ENCODE data around the gene RAB1A. TPM values are rescaled to one million over a fixed set of nuclear protein-coding genes. Genes with fewer than 3 reads are reported as not detected.
A peak's percentile ranks its signal among the peaks of the same experiment; 100 is the strongest.
"Not testable (repeated sequence)": the region's sequence is repeated elsewhere in the genome, so short reads cannot be mapped to it uniquely, and the experiment has no call there.

Gene RAB1A
- total and polyA plus RNA-seq, 12 donors, result 77.8 to 165 (median 117) TPM

DNA sequence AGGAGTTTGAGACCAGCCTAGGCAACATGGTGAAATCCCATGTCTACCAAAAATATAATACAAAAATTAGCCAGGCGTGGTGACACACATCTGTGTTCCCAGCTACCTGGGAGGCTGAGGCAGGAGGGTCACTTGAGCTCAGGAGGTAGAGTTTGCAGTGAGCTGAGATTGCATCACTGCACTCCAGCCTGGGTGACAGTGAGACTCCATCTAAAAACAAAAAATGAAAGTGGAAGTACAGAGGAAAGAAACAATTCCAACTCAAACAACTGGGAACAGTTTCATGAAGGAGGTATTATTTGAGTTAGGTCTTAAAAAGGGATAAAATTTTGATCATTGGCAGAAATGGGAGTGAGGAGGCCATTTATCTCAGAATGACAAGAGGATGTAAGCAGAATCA is 6.3 kb upstream of the RAB1A start:
- ATAC-seq, result no peak
- Histone ChIP-seq H3K9me3 (no peaks in the 10 kb centered on the region), H3K36me3 (no peaks in the 10 kb centered on the region), H3K27me3 (no peaks in the 10 kb centered on the region), H3K4me3 (no peak overlapping the region), H3K4me1 (peaks cover 0 to 12% (median under 1%) of the 10 kb centered on the region in 9 donors), H3K27ac (no peak overlapping the region)
- DNase-seq, result no peak
- 92 to 96% methylated on average over 1 of the region's 1 CpG for WGBS, 2 donors
- intact Hi-C loops (cut with DNase I), result no loop called here
- TF ChIP-seq, protein P1, sequence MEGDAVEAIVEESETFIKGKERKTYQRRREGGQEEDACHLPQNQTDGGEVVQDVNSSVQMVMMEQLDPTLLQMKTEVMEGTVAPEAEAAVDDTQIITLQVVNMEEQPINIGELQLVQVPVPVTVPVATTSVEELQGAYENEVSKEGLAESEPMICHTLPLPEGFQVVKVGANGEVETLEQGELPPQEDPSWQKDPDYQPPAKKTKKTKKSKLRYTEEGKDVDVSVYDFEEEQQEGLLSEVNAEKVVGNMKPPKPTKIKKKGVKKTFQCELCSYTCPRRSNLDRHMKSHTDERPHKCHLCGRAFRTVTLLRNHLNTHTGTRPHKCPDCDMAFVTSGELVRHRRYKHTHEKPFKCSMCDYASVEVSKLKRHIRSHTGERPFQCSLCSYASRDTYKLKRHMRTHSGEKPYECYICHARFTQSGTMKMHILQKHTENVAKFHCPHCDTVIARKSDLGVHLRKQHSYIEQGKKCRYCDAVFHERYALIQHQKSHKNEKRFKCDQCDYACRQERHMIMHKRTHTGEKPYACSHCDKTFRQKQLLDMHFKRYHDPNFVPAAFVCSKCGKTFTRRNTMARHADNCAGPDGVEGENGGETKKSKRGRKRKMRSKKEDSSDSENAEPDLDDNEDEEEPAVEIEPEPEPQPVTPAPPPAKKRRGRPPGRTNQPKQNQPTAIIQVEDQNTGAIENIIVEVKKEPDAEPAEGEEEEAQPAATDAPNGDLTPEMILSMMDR (IDR thresholded peaks at IDR 0.05), result no peak

- no peaks in the 10 kb centered on the region for H3K9me3 ChIP-seq
- peaks cover 0 to 19% (median 6%) of the 10 kb centered on the region in 9 donors for H3K4me1 ChIP-seq
- DNase-seq (no peak), ATAC-seq (no peak)
- no peaks in the 10 kb centered on the region for H3K36me3 ChIP-seq
- H3K27me3 ChIP-seq, result no peaks in the 10 kb centered on the region
- TF ChIP-seq, protein P1 (IDR thresholded peaks at IDR 0.05), result no peak
- H3K27ac ChIP-seq, result no peak overlapping the region
- intact Hi-C loops (cut with DNase I), result loop anchor here in 4 of 10 donors (5.0 kb wide), 3 partner anchors 33 to 77 kb away; partner anchors contain the start of gene CEP68 (in 2 of the 4)
- no peak overlapping the region for H3K4me3 ChIP-seq
- 92 to 94% methylated on average over 7 of the region's 7 CpGs for WGBS, 2 donors
These were observed 4.3 kb upstream of the RAB1A start for GRCh38 chr2:65134158-65134557.

- ATAC-seq (no peak), DNase-seq (no peak)
- 64 to 76% methylated on average over 4 of the region's 4 CpGs for WGBS, 2 donors
- TF ChIP-seq, protein P1 (IDR thresholded peaks at IDR 0.05), result no peak
- Histone ChIP-seq H3K4me1 (peaks cover 0 to 22% (median 6%) of the 10 kb centered on the region in 9 donors), H3K36me3 (no peaks in the 10 kb centered on the region), H3K27me3 (no peaks in the 10 kb centered on the region), H3K4me3 (no peak overlapping the region), H3K27ac (no peak overlapping the region), H3K9me3 (no peaks in the 10 kb centered on the region)
- intact Hi-C loops (cut with DNase I), result loop anchor here in 4 of 10 donors (5.0 kb wide), 3 partner anchors 34 to 76 kb away; partner anchors contain the start of gene CEP68 (in 2 of the 4)
These were observed 3.7 kb upstream of the RAB1A start for GRCh38 chr2:65133626-65134025.

GRCh38 chr2:65132930-65133329 is 3.0 kb upstream of the RAB1A start:
- 91 to 95% methylated on average over 15 of the region's 15 CpGs for WGBS, 2 donors
- ATAC-seq, DNase-seq, H3K9me3 ChIP-seq, H3K4me3 ChIP-seq, H3K27me3 ChIP-seq, H3K36me3 ChIP-seq, H3K27ac ChIP-seq: not testable (repeated sequence)
- intact Hi-C loops (cut with DNase I), result loop anchor here in 4 of 10 donors (5.0 kb wide), 3 partner anchors 34 to 76 kb away; partner anchors contain the start of gene CEP68 (in 2 of the 4)
- peaks cover 3 to 29% (median 12%) of the 10 kb centered on the region in 9 donors for H3K4me1 ChIP-seq

DNA sequence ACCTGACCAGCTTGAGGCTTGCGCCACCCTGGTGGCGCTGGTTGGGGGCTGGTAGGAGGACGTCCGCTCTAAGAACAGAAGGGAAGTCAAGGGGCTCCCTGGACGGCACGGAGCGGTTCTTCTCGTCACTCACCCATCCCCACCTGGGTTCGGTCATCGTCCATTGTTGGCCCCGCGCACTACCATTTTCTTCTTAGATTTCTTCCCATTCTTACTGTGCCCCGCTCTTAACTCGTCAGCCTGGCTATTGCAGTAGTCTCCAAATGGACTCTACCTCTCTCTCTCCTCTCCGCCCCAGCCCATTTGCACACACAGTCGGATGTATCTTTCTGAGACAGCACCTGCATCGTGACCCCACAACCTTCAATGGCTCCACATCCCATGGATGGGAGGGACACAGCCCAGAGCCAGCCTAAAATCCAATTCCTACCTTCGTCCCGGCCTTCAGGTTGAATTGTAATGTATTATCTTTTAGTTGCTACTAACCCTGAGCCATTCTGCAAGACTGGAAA is 814 bp upstream of the RAB1A start:
- 12 to 16% methylated on average over 19 of the region's 19 CpGs for WGBS, 2 donors
- H3K4me1 ChIP-seq, result peaks cover 7 to 51% (median 34%) of the 10 kb centered on the region in 9 donors
- DNase-seq (no peak), ATAC-seq (peak; percentile 40 to 69 (median 50))
- no peaks in the 10 kb centered on the region for H3K27me3 ChIP-seq
- H3K9me3 ChIP-seq, result no peaks in the 10 kb centered on the region
- peak overlapping the region; percentile 54 to 96 (median 78) for H3K4me3 ChIP-seq
- H3K27ac ChIP-seq, result peak overlapping the region; percentile 86 to 99 (median 94)
- TF ChIP-seq, protein P1 (IDR thresholded peaks at IDR 0.05), result no peak
- intact Hi-C loops (cut with DNase I), result loop anchor here in 5 of 10 donors (2.0 to 5.0 kb wide), 5 partner anchors 37 to 74 kb away; partner anchors contain the start of gene CEP68 (in 3 of the 5)
- no peaks in the 10 kb centered on the region for H3K36me3 ChIP-seq

All from heart right ventricle (tissue), 16 donors.